ENCODE measurements around the gene ZNF609. TPM values are rescaled to one million over a fixed set of nuclear protein-coding genes. Genes with fewer than 3 reads are reported as not detected.

Gene ZNF609
- total RNA-seq, 1 experiment from 2014 or later = 9.9 TPM

GRCh38 chr15:64572856-64573255 lies 112.5 kb downstream of the ZNF609 start:
- Histone ChIP-seq H3K79me2 (ENCODE audit: low read length) (0 out of 2 replicates have a peak, but pooled peaks cover 17% of the 10 kb centered on the region), H3F3A (ENCODE audit: low read length, unreplicated experiment) (no peaks in the 10 kb centered on the region), H3K27ac (ENCODE audit: low read length) (no peak overlapping the region), H4K20me1 (ENCODE audit: low read length) (no peaks in the 10 kb centered on the region), H3K4me1 (ENCODE audit: insufficient read depth, low read length) (peaks cover 11% of the 10 kb centered on the region; the same call in 1 of the 2 replicates), H3K4me2 (ENCODE audit: low read length) (no peak overlapping the region), H3K27me3 (ENCODE audit: low read length) (no peaks in the 10 kb centered on the region), H2AFZ (ENCODE audit: low read length) (no peak overlapping the region), H3K9me3 (ENCODE audit: low read length) (no peaks in the 10 kb centered on the region), H3K9ac (ENCODE audit: low read length) (no peak overlapping the region), H3K9me2 (replicated peaks; ENCODE audit: low read length) (no peaks in the 10 kb centered on the region), H3K36me3 (ENCODE audit: low read depth, low read length) (no peaks in the 10 kb centered on the region), H3K4me3 (ENCODE audit: low read length) (no peak overlapping the region)
- intact Hi-C loops (cut with micrococcal nuclease) = no loop called here
- ATAC-seq = no peak
- TF ChIP-seq EZH2phosphoT487 (IDR thresholded peaks at IDR 0.05; ENCODE audit: borderline replicate concordance, low read length) = no peak
- no peak for TF ChIP-seq CTCF (conservative IDR thresholded peaks at IDR 0.05; ENCODE audit: low read depth, low read length)
- no peak for TF ChIP-seq EZH2 (IDR thresholded peaks at IDR 0.05; ENCODE audit: low read length, unreplicated experiment)
- ChIA-PET CTCF (no interaction called here), POLR2A (ENCODE audit: unreplicated experiment) (no interaction called here)
- BruUV-seq (replicated peaks) = no TSS peak
- DNase-seq = no peak

- no peaks in the 10 kb centered on the region for H3F3A ChIP-seq (ENCODE audit: low read length, unreplicated experiment)
- POLR2A ChIA-PET (ENCODE audit: unreplicated experiment) = no interaction called here
- peak; percentile 24 for DNase-seq
These were observed 114.1 kb downstream of the ZNF609 start for GRCh38 chr15:64574301-64575017.

More at GRCh38 chr15:64574301-64575017, 114.1 kb downstream of the ZNF609 start:
- Histone ChIP-seq H3K4me2 (ENCODE audit: low read length) (no peak overlapping the region), H4K20me1 (ENCODE audit: low read length) (no peaks in the 10 kb centered on the region), H3K4me1 (ENCODE audit: insufficient read depth, low read length) (0 out of 2 replicates have a peak, but pooled peaks cover 4% of the 10 kb centered on the region), H3K79me2 (ENCODE audit: low read length) (0 out of 2 replicates have a peak, but pooled peaks cover 11% of the 10 kb centered on the region), H3K9me3 (ENCODE audit: low read length) (no peaks in the 10 kb centered on the region), H3K9ac (ENCODE audit: low read length) (no peak overlapping the region), H3K27me3 (ENCODE audit: low read length) (no peaks in the 10 kb centered on the region), H3K36me3 (ENCODE audit: low read depth, low read length) (no peaks in the 10 kb centered on the region), H2AFZ (ENCODE audit: low read length) (no peak overlapping the region), H3K27ac (ENCODE audit: low read length) (no peak overlapping the region), H3K4me3 (ENCODE audit: low read length) (no peak overlapping the region), H3K9me2 (replicated peaks; ENCODE audit: low read length) (no peaks in the 10 kb centered on the region)
- BruUV-seq (replicated peaks) = no TSS peak
- CTCF ChIA-PET = no interaction called here
- TF ChIP-seq CTCF (conservative IDR thresholded peaks at IDR 0.05; ENCODE audit: low read depth, low read length) = no peak
- no peak for TF ChIP-seq EZH2 (IDR thresholded peaks at IDR 0.05; ENCODE audit: low read length, unreplicated experiment)
- no peak for TF ChIP-seq EZH2phosphoT487 (IDR thresholded peaks at IDR 0.05; ENCODE audit: borderline replicate concordance, low read length)
- intact Hi-C loops (cut with micrococcal nuclease) = no loop called here
- no peak for ATAC-seq
